GM18505 (cell line): ENCODE measurements around the gene PRKCE.
"Not testable (repeated sequence)": the region's sequence is repeated elsewhere in the genome, so short reads cannot be mapped to it uniquely, and the experiment has no call there.

Experiments used
- ATAC-seq: cut with Tn5 transposase; IDR thresholded peaks from one replicate; pipeline ENCODE4 v1.9.1; 2021; ENCODE audit not compliant: unreplicated experiment
- POLR2A ChIP-seq: IDR thresholded peaks from 4 replicates; pipeline ENCODE4 v1.6.1; 2011; ENCODE audit warnings: borderline replicate concordance; ENCODE audit not compliant: insufficient read depth, insufficient read length; ENCODE audit errors: extremely low read depth

PRKCE gene

DNA sequence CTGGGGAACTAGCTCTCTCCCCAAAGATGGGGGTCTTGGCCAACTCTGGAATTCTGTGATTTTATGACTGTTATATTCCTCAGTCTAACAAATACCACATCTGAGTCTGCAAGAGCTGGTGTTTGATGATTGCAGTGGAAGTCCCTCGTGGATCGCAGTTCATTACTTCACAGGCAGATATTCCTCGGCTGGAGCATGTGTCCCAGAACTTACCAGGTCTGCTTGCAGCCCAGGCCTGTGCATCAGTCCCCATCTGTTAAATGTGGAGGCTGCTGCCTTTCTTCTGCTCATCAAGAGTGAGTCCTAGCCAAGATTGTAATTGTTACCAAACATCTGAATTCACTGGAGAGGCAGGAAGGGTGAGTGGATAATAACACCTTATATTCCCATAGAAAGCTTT lies 55.5 kb downstream of the PRKCE start:
- ATAC-seq: no peak
- TF ChIP-seq POLR2A: no peak

DNA sequence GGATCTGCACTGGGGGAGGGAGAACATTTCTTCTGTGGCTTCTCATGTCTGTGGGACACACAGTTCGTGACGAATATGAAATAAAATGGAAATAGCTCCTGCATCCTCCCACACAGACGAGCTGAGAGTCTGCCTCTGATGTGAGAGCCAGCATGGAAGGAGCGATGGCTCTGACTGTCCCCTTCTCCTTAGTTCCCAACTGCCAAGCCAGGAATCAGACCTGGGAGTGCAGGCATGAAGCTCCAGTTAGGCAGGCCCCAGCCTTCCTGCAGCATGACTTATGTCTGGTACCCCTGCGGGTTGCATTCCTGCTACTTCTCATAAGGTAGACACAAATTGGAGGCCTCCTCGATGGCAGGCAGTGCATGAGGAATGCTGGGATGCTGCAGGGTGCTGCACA lies 56.2 kb downstream of the PRKCE start:
- ATAC-seq: no peak
- no peak for TF ChIP-seq POLR2A

DNA sequence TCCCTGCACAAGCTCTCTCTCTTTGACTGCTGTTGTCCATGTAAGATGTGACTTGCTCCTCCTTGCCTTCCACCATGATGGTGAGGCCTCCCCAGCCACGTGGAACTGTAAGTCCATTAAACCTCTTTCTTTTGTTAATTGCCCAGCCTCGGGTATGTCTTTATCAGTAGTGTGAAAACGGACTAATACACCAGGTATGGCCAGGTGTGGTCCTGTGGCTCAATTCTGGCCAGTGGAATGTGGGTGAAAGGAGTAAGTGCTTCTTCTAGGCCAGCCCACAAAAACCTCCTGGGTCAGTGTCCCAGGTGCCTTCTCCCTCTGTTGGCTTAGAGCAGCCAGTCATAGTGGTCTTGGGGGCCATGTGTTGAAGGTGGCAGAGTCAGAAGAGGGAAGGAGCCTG lies 57.0 kb downstream of the PRKCE start:
- no peak for ATAC-seq
- no peak for TF ChIP-seq POLR2A

DNA sequence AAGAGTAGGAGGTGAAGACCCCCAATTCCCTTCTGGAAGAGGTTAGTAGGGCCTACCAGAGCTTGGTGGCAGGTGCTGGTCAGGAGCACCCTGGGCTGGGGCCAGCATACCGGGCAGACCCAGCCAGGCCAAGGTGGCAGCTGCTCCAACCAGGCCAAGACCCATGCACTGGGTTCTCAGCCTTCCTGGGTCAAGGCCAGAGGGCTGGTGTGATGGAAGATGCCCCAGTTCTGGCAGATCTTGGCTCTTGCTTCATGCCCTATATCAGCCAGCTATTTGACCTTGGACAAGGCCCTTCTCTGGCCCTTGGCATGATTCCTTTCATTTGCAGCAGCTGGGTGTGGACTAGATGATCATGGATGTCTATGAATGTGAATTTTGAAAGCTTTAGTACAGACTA lies 57.7 kb downstream of the PRKCE start:
- ATAC-seq: no peak

DNA sequence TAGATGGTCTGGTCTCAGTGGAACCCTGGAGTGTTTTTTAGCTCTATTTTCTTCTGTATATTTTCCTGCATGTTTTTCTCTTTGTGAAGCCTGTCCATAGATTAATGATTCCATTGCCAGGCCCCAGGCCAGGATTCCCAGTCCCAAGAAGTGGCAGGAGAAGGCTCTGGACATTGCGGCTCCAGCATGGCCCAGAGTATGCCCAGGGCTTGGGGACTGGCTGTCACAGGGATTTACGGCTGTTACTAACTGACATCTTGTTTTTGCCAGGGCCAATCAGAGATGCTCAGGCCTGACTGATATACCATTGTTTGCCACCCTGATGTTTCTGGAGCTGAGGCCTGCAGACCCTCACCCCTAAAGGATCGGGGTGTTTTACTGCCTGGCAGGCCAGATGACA lies 59.0 kb downstream of the PRKCE start:
- no peak for ATAC-seq
- TF ChIP-seq POLR2A: no peak

More for the DNA sequence above, 57.7 kb downstream of the PRKCE start:
- TF ChIP-seq POLR2A: no peak

DNA sequence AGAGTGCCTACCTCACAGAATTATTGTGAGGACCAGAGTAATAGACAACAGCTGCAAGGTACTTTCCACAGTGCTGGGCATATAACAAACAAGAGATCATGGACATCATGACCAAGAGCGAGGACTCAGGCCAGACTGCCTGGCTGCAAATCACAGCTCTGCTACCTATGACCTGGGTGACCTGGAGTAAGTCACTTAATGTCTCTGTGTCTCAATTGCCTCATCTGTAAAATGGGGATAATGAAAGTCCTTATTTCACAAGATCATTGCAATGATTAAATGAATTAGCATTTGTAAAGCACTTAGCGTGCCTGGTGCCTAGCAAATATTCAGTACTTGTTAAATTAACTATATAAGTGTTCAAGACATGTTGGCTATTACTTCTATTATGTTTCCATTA lies 59.7 kb downstream of the PRKCE start:
- no peak for ATAC-seq
- no peak for TF ChIP-seq POLR2A

DNA sequence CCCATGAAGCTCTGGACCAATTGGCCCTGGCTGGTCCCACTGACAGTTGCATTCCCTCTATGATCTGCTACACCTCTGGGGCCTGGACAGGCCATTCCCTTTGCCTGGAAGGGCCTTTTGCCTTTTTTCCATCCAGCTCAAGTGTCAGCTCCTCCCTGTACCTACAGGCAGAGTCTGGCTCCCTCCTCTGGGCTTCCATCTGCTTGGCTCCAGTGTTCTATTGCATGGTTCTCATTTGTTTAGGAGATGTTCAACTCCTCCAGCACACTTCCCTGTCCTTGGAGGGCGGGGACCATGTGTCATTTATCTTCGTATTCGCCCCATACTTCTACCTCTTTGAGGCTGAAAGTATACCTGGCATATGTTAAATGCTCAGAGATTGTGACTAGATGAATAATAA lies 61.1 kb downstream of the PRKCE start:
- no peak for ATAC-seq
- TF ChIP-seq POLR2A: no peak

DNA sequence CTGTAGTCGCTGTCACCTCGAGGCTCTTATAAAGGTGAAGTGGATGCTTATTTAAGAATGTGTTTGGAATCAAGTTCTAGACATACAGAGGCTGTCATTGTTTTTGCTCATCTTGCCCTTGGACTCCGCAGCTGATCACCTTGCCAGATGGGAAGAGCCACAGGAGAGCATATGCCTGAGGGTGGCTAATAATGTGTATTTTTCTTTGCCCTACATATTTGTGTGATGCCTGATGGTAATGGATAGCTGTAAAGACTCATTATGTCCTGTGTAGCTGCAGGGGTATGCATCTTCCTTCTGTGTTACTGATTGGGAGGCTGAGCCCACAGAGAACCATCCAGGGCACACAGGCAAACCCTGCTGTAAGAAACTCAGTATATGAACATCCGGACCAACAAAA lies 61.7 kb downstream of the PRKCE start:
- TF ChIP-seq POLR2A: no peak
- no peak for ATAC-seq

DNA sequence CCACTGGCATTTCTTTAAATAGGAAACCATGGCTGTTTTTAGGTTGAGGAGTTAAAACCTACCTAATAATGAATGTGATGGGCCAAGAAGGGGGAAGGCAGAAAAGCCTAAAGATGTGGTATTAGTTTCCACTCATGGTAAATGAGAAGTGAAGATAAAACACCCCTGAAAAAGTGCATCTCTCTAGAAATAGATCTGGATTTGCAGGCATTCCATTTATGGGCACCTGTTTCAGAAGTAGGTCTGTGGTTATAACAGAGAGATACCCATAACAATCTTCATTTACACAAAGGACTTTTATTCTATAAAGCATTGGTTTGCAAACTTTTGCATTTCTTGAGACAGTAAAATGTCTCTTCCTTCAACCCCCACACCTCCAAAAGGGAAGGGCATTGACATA lies 62.1 kb downstream of the PRKCE start:
- no peak for TF ChIP-seq POLR2A
- ATAC-seq: no peak

DNA sequence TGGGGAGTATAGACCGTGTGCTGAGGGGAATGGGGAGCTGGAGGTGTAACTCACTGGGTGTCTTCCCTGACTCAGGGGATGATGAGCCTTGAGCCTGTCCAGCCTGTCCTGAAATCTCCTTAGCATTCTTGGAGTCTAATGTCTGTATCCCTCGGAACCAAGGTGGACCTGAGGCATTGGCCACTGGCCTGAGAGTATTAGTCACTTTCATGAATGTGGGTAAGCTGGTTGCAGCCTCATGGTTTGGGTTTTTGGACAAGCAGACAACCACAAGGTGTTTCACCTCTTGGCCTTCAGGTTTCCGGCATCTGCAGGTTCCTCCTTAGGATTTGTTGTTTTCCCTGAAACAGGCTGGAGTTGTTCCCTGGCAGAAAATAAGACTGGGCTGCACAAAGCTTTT lies 63.2 kb downstream of the PRKCE start:
- no peak for ATAC-seq
- no peak for TF ChIP-seq POLR2A

DNA sequence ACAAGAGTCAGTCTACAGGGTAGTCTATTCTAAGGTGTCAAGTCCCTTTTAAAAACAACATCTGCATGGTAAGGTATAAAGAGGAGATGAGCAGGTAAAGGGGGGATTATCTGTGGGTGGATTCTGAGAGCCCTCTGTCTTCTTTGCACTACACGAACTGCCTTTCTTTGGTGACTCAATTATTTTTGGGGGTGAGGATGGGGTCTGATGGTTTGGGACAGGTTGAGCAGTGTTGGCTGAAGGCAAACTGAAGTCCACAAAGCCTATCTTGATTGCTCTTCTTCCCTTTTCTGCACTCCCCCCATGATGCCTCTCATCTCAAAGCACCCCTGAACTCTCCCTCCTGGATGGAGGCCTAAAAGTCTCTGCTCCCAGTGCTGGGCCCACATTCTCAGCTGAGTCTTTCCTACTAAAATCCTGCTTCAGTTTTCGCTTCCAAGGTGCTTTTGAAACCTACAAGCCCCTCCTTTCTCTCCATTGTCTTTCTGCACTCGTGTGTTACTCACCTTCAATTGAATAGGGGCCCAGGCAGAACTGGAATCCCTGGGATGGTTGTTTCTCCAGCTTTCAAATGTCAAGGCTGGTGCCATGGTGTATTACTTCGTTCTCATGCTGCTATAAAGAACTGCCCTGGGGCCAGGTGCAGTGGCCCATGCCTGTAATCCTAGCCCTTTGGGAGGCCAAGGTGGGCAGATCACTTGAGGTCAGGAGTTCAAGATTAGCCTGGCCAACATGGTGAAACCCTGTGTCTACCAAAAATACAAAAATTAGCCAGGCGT lies 64.3 kb downstream of the PRKCE start:
- no peak for TF ChIP-seq POLR2A
- ATAC-seq: no peak

DNA sequence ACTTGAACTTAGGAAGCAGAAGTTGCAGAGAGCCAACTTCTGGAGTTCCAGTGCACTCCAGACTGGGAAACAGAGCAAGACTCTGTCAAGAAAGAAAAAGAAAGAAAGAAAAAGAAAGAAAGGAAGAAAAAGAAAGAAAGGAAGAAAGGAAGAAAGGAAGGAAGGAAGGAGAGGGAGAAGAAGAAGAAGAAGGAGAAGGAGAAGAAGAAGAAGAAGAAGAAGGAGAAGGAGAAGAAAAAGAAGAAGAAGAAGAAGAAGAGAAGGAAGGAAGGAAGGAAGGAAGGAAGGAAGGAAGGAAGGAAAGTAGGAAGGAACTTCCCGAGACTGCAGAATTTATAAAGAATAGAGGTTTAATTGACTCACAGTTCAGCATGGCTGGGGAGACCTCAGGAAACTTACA lies 65.0 kb downstream of the PRKCE start:
- ATAC-seq: not testable (repeated sequence)

DNA sequence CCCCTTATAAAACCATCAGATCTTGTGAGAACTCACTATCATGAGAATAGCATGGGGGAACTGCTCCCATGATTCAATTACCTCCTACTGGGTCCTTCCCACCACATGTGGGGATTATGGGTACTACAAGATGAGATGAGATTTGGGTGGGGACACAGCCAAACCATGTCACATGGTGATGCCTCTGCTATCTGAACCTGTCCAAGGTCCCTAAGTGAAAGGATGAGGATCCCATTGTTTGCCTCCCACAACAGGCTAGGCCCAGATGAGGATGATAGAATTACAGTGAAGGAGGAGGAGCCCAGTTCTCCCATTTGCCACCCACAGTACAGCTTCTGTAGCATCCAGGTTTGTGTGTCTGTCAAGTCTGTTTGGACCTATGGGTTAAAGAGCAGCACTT lies 65.4 kb downstream of the PRKCE start:
- ATAC-seq: no peak
- no peak for TF ChIP-seq POLR2A

DNA sequence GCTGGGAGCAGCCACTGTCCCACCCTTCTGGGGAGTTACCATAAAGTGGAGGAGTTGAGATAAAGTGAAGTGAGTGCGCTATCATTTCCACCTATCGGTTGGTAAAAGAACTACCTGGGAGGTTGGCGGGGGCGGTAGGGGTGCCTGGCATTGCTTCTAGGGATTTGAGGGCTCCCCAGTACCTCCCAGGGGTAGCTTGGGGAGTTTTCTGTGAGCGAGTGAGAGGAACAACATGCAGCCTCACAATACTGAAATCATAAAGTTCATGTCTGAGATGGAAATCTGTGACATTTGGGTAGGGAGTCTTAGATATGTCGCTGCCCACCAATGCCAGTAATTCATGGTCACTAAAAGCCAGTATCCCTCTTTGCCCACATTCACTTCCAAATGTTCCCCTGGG lies 68.7 kb downstream of the PRKCE start:
- TF ChIP-seq POLR2A: no peak
- ATAC-seq: no peak

DNA sequence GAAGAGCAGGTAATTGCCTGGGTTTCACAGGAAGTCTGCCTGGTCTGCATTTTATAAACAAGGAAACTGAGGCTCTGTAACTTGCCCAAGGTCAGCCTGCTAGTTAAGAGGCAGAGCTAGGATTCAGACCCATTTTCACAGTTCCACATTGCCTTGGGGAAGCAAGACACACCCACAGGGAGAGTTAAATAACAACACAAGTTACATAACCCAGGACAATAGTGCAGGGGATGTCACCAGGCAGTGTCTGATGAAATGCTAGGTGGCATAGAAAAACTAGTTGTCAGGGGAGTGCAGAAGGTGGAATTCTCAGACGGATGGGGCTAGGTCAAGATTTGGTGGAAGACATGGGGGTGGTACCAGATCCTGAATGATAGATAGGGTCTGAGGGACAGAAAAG lies 69.7 kb downstream of the PRKCE start:
- no peak for ATAC-seq
- no peak for TF ChIP-seq POLR2A
